SK-N-SH treated with all-trans-retinoic acid at 6 μM for 48 hours (cell line): ENCODE results near the gene KLB.

Source experiments
- ARNTL ChIP-seq: fragments of 450-650 bp; formaldehyde crosslinking; IDR thresholded peaks from 2 replicates; pipeline ENCODE4 v1.5.0; 2020; ENCODE audit warnings: low read depth, mild to moderate bottlenecking, moderate library complexity, borderline replicate concordance
- BACH2 ChIP-seq: fragments of 250-450 bp; sonication (Bioruptor Pico); IDR thresholded peaks from 2 replicates; pipeline ENCODE4 v1.9.0; 2021; ENCODE audit warnings: mild to moderate bottlenecking, borderline replicate concordance
- CSDC2 ChIP-seq: fragments of 250-450 bp; sonication (Bioruptor Pico); IDR thresholded peaks from 2 replicates; pipeline ENCODE4 v1.5.0; 2020; ENCODE audit warnings: mild to moderate bottlenecking, moderate library complexity
- CSRNP3 ChIP-seq: fragments of 250-450 bp; sonication (Bioruptor Pico); IDR thresholded peaks from 2 replicates; pipeline ENCODE4 v1.5.1; 2021; ENCODE audit warnings: mild to moderate bottlenecking, moderate library complexity
- TCF4 ChIP-seq: fragments of 250-450 bp; sonication (Bioruptor Pico); IDR thresholded peaks from 2 replicates; pipeline ENCODE4 v1.8.0; 2021; ENCODE audit warnings: mild to moderate bottlenecking, moderate library complexity, borderline replicate concordance
- ZFP30 ChIP-seq: fragments of 450-650 bp; formaldehyde crosslinking; IDR thresholded peaks from 2 replicates; pipeline ENCODE4 v1.5.0; 2022; ENCODE audit warnings: mild to moderate bottlenecking, moderate library complexity
- ZNF70 ChIP-seq: fragments of 450-650 bp; formaldehyde crosslinking; IDR thresholded peaks from 2 replicates; pipeline ENCODE4 v1.5.0; 2020; ENCODE audit warnings: mild to moderate bottlenecking, moderate library complexity
- ZNF8 ChIP-seq: fragments of 450-650 bp; formaldehyde crosslinking; IDR thresholded peaks from 2 replicates; pipeline ENCODE4 v1.5.0; 2020; ENCODE audit warnings: mild to moderate bottlenecking, moderate library complexity
- TF ChIP-seq, protein P1 (sequence below): fragments of 250-450 bp; sonication (Bioruptor Pico); IDR thresholded peaks from 2 replicates; pipeline ENCODE4 v1.8.0; 2020; ENCODE audit warnings: mild to moderate bottlenecking, moderate library complexity, borderline replicate concordance

GRCh38 chr4:39494354-39494753 lies 87.6 kb downstream of the KLB start:
- TF ChIP-seq ZNF70 (CRISPR knock-in tag) (no peak), BACH2 (CRISPR knock-in tag) (no peak), CSRNP3 (CRISPR knock-in tag) (no peak), ZNF8 (no peak), ZFP30 (CRISPR knock-in tag) (no peak), CSDC2 (CRISPR knock-in tag) (no peak), ARNTL (CRISPR knock-in tag) (no peak), TCF4 (no peak)
- TF ChIP-seq, protein P1, sequence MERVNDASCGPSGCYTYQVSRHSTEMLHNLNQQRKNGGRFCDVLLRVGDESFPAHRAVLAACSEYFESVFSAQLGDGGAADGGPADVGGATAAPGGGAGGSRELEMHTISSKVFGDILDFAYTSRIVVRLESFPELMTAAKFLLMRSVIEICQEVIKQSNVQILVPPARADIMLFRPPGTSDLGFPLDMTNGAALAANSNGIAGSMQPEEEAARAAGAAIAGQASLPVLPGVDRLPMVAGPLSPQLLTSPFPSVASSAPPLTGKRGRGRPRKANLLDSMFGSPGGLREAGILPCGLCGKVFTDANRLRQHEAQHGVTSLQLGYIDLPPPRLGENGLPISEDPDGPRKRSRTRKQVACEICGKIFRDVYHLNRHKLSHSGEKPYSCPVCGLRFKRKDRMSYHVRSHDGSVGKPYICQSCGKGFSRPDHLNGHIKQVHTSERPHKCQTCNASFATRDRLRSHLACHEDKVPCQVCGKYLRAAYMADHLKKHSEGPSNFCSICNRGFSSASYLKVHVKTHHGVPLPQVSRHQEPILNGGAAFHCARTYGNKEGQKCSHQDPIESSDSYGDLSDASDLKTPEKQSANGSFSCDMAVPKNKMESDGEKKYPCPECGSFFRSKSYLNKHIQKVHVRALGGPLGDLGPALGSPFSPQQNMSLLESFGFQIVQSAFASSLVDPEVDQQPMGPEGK (CRISPR knock-in tag) = no peak
